ENCODE results near the gene KHDRBS2.
"Not testable (repeated sequence)": the region's sequence is repeated elsewhere in the genome, so short reads cannot be mapped to it uniquely, and the experiment has no call there.

The KHDRBS2 gene

GRCh38 chr6:61841958-61842357 lies 444.1 kb downstream of the KHDRBS2 start:
- DNase-seq = no peak

GRCh38 chr6:61835237-61835636 lies 450.8 kb downstream of the KHDRBS2 start:
- no peak for DNase-seq

GRCh38 chr6:61833176-61833755 lies 452.8 kb downstream of the KHDRBS2 start:
- DNase-seq = no peak

GRCh38 chr6:61817716-61818115 lies 468.3 kb downstream of the KHDRBS2 start:
- DNase-seq = no peak

GRCh38 chr6:61810047-61810446 lies 476.0 kb downstream of the KHDRBS2 start:
- DNase-seq = no peak

GRCh38 chr6:61809004-61809595 lies 476.9 kb downstream of the KHDRBS2 start:
- DNase-seq = no peak

GRCh38 chr6:61787998-61788397 lies 498.0 kb downstream of the KHDRBS2 start:
- no peak for DNase-seq

GRCh38 chr6:61769446-61769845 lies 516.6 kb downstream of the KHDRBS2 start:
- not testable (repeated sequence) for DNase-seq

GRCh38 chr6:61755739-61756138 lies 530.3 kb downstream of the KHDRBS2 start:
- no peak for DNase-seq

GRCh38 chr6:61751986-61752385 lies 534.0 kb downstream of the KHDRBS2 start:
- DNase-seq = no peak

GRCh38 chr6:61745994-61746393 lies 540.0 kb downstream of the KHDRBS2 start:
- DNase-seq = no peak

GRCh38 chr6:61711849-61712248 lies 574.2 kb downstream of the KHDRBS2 start:
- DNase-seq = no peak

GRCh38 chr6:61688165-61688564 lies 597.9 kb downstream of the KHDRBS2 start:
- no peak for DNase-seq

GRCh38 chr6:61682562-61682961 lies 603.5 kb downstream of the KHDRBS2 start:
- no peak for DNase-seq

GRCh38 chr6:61679625-61680024 lies 606.4 kb downstream of the KHDRBS2 start:
- DNase-seq = no peak

- no peak for DNase-seq
Measured at GRCh38 chr6:61675734-61676133, 610.3 kb downstream of the KHDRBS2 start.

GRCh38 chr6:61649845-61650244 lies 636.2 kb downstream of the KHDRBS2 start:
- DNase-seq = no peak

GRCh38 chr6:61640463-61640862 lies 645.6 kb downstream of the KHDRBS2 start:
- DNase-seq = no peak
